NCI-H2227 treated with DMSO at 0.1 percent for 48 hours (cell line): ENCODE measurements around the gene SLC25A34.

Experiments used
- DNase-seq: peaks from one replicate; lab custom pipeline; 2025; lab: John Stamatoyannopoulos, UW

The SLC25A34 gene

DNA sequence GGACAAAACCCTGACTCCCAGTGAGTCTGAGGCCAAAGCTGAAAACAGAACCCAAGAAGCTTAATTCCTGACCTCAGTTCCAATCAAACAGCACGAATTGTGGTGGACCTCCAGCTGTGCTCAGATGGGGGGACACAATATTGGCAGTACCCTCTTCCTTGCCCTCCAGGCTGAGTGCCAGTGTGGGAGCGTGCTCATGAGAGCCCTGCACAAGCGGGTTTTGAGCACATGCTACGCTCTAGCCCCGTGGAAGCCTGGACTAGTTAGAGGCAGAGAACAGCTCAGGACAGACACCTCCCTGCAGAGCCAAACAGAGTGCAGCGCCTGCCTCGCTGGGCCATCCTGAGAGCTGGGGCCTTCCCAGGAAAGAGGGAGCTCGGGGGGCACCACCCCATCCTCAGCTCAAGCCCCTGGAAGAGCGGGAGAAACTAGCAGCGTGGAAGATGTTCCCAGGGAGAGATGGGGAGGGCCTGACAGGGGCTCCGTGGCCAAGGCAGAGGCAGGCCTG is 2.8 kb upstream of the SLC25A34 start:
- no peak for DNase-seq

DNA sequence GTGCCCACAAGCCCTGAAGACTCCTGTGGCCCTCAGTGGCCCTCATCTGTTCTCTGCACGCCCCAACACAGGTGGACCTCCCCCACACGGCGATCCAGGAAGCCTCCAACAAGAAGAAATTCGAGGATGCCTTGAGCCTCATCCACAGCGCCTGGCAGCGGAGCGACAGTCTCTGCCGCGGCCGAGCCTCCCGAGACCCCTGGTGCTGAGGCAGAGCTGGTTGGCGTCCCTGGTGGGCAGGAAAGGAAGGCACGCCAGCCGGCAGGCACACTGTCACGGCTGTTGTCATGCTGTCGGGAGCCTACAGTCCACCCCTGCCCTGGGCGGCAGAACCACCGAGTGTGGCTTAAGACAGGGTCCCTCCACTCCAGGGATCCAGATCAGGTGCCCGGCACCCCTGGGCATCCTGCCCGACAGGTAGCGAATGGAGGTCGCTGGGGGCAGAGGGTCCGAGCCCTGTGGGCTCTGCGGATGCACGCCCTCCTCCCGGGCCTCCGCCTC is 2.3 kb upstream of the SLC25A34 start:
- no peak for DNase-seq

DNA sequence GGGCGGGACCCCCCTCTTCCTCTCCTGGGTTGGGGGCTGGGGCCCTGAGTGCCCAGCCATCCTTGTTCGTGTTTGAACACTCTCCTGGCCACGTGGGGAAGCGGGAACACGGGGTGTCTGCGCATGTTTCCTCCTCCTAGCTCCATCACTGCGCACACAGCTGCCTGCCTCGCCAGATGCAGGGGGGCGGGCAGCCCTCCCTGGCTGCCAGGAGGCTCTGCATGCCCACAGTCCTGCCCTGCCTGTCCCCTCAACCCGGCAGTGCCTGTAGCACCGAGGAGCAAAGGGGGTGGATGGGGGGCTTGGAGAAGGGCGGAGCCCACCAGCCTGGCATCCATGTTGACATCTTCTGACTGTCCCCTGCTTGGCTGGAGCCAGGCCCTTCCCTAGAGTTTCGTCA is 1.8 kb upstream of the SLC25A34 start:
- no peak for DNase-seq

DNA sequence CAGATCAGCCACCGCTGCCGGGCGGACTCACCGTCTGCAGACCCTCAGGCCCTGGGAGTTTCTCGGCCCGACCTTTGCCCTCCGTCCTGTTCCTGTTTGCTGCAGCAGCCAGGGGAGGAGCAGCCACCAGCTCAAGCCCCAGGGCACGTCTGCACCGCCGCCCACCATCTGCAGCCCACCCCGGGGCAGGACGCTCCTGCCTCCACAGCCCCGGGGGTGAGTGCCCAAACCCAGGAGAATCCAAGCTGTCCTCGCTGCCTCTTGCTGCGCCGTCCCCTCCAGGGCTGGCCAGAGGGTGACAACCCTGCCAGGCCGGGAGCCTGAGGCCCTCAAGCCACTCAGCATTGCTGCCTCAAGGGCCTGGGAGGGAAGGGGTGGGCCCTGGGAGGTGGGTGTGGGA is 1.2 kb upstream of the SLC25A34 start:
- no peak for DNase-seq

DNA sequence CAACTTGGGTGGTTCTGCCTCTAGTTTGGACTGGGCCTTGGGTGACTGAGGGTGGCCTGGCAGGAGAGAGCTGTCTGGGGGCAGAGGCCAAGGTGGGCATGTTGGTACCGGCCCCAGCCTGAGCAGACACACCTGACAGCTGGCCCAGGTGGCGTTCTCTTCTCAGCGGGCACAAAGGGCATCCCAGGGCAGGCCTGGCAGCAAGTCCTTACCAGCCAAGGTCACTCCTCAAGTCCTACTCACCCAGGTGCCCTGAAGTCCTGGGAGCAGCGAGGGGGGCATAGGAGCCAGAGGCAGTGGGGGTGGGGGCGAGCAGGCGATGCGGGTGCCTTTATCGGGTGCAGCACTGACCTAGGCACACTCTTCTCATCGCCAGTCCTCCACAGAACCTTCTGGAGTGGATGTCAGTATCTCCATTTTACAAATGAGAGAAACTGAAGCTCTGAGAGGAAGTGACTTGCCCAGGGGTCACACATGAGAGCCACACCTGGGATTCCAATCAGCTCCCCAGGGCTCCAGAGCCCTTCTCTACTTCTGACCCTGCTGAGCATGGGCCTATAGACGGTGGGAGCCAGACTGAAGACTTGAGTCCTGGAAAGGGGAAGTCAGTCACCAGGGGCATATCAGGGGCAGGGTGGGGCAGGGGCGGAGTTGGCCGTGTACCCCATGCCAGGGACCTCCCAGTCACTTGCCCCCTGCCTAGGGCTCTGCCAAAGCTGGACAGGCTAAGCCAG is 587 bp upstream of the SLC25A34 start:
- DNase-seq: no peak

DNA sequence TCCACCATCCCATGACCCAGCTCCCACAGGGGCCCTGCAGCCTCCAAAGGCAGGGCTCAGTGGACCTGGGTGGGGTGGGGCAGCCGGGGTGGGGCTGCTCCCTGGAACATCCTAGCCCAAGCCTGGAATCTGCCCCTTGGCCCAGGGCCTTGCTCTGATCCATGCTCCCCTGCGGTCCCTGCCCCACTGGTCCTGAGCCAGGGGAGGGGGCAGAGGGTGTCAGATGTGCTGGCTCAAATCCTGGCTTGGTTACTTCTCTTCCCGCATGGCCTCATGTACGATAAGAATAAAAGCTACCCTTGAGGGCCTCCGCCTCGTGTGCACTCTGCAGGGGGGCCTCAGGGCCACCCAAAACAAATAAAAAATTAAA is 819 bp downstream of the SLC25A34 start:
- DNase-seq: no peak

DNA sequence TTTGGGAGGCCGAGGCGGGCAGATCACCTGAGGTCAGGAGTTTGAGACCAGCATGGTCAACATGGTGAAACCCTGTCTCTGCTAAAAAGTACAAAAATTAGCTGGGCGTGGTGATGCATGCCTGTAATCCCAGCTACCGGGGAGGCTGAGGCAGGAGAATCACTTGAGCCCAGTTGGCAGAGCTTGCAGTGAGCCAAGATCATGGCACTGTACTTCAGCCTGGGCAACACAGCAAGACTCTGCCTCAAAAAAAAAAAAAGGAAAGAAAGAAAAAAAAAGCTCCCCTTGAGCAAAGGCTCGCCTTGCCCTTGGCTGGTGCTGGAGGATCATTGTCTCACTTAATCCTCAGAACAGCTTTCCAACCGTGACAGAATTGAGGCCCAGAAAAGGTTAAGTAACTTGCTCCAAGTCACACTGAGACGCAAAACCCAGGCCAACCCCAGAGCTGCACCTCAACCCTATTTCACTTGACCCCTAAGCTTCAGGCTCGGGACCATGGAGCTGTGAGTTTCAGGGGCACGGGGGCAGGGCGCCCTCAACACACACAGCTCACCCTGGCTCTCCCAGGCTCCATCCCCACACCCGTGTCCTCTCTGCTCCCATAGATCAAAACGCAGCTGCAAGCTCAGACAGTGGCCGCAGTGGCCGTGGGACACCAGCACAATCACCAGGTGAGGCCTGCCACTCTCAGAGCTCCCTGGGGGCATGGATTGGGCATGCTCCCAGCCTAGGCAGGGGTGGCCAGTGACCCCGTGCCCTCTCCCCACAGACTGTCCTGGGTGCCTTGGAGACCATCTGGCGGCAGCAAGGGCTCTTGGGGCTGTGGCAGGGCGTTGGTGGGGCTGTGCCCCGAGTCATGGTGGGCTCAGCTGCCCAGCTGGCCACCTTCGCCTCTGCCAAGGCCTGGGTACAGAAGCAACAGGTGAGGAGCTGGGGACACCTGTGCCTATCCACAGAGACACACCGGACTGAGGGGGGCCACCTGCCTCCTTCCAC is 1.6 kb downstream of the SLC25A34 start:
- no peak for DNase-seq

DNA sequence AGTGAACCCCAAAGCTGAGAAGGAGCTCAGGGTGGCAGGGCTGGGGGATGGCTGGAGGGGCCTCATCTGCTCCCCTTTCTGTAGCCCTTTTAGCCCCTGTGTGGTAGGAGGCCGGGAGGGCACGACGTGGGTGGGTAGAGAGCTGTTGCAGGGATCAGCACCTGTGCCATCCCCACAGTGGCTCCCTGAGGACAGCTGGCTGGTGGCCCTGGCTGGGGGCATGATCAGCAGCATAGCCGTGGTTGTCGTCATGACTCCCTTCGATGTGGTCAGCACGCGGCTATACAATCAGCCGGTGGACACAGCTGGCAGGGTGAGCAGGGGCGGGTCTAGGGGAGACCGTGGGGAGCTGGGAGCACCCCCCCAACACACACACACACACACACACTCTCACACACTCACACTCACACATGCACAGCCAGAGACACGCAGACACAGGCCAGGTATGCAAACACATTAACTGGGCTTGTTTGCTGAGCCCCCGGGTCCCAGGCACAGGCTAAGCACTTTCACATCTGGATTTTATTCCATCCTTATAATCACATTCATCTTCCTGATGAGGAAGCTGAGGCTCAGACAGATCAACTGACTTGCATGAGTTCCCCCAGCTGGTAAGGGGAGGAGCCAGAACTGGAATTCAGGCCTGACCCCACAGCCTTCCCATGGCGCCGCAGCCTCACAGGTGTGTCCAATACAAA is 2.5 kb downstream of the SLC25A34 start:
- no peak for DNase-seq

DNA sequence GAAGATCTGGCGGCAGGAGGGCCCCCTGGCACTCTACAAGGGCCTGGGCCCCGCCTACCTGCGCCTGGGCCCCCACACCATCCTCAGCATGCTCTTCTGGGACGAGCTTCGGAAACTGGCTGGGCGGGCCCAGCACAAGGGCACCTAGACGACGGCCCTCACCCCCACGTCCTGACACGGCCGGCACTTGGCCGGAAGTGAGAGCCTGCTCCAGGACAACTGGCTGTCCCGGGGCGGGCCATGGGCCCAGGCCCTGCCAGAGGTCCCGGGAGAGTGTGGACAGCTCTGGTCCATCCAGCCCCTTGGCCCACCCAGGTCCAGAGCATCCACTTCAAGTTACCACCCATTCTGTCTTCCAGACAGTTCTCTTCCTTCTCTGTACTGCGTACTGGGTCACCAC is 3.2 kb downstream of the SLC25A34 start:
- DNase-seq: no peak

DNA sequence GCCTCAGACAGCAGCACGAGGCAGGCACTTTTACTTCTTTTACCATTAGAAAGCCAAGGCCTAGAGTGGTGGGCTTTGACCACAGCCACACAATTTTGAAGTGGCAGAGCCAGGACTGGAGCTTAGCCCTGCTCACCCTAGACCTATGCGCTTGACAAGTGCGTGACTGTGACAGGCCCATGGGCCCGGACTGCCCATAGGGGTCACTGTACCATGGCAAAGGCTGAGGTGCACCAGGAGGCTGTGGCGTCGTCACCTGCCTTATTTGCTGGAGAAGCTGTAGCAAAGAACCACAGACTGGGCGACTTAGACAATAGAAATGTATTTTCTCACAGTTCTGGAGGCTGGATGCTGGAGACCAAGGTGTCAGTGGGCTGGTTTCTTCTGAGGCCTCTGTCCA is 3.7 kb downstream of the SLC25A34 start:
- no peak for DNase-seq

DNA sequence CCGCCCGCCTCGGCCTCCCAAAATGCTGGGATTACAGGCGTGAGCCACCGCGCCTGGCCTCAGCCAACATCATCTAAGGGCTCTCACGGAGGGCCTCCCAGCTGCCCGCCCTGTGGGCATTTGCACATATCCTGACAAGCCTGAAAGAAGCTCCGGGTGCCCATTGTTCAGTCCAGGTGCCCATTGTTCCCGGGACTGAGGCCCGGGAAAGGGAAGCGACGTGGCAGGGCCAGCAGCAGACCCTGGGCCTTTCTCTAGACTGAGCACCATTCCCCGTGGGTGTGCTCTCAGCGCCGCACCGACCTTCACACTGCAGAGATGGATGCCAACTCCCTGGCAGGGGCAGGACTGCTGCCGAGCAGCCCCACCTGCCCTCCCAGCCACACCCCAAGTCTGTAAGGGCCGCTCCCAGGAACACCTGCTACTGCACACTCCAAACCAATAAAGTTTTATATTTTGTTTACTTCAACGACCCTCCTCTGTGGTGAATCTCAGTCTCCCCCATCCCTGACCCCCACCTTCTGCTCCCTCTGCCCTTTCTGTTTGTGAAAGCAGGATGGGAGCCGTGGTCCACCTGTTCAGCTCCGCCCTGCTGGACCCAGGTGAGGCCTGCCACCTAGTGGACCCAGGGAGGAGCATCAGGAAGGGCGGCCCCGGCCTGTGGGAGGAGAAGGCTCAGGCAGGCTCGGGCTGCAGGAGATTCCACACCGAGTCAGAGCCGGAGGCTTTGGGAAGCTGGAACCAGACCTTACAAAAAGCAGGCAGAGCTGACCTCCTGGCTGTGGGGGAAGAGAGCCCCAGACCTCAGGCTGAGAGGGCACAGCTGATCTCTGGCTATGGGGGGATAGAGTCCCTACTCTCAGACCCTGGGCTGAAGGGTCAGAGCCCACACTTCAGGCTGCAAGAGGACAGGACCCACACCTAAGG is 5.1 kb downstream of the SLC25A34 start:
- DNase-seq: peak; percentile 64

DNA sequence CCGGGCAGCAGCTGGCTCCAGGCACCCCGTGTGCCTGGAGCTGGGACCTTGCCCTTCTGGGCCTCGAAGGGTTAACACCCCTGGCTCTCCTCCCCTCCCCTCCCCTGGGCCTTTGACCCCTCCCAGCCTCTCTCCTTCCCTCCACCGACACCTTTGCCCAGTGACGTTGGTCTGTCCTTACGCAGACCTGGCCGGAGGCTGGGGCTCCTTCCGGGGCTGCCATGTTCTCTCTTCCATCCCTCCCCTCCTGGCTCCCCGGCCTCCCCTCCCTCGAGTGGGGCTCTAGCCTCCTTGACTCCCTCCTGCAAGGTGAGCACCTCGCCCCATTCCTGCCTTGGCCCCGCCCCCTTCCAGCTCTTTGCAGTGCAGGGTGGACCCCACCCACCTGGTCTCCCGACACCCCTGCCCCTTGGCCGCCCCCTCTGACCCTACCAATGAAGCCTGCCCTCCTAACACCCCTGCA is 6.3 kb downstream of the SLC25A34 start, which contains the start of gene TMEM82:
TSS of gene TMEM82 (plus strand) at position 161 of the 463 bp plus-strand sequence. CDS start at position 222, 61 bp downstream.
- DNase-seq: no peak

DNA sequence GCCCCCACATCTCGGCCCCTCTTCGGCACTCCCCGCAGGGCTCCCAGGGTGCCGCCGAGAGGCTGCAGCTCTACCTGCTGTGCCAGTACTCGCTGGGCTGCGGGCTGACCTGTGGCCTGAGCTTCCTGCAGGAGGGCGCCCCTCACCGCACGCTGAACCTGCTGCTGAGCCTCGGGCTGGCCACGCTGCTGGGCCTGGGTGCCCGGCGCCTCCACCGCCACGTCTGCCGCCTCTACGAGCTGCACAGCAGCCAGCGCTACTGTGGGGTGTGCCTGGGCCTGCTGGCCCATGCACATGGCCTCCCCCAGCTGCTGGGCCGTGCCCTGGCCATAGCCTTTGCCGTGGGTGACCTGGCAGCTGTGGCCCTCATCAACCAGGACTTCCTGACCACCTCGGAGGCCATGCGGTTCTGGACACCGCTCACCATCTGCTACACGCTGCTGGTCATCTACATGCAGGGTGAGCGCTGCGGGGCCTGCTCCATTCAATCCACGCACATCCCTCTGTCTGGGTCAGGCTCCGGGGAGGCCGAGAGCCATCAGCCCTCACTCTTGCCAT is 8.1 kb downstream of the SLC25A34 start:
- no peak for DNase-seq

DNA sequence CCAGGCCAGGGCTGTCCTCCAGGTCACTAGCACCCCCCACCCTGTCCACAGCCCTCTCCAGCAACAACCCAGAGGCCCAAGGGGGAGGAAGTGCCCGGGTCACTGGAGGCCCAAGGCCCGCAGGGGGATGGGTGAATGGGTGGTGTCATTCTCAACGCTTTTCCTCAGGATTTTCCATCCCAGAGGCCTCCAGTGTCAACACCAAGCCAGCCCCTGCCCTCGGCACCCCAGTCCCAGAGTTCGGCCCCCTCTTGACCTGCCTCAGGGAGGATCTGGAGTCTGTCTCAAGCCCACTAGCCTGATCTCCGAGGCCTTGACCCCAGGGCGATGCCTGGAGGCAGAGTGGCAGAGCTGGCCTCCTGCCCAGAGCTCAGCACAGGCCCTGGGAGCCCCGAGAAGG is 11.3 kb downstream of the SLC25A34 start:
- no peak for DNase-seq

DNA sequence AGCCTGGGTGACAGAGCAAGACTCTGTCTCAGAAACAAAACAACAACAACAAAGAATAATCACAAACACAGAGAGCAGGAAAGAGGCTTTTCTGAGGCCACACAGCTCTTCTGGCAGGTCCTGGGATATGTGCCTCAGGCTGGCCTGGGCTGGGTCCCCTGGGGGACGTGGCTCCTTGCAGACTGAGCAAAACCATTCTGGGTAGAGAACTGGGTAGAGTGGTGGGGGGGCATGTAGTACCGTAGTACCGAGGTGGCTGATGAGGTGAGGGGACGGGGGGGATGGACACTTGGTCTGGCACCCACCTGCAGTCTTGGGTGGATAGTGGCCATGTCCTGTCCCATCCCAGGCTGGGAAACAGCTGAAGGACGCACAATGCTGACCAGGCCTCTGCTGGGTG is 12.2 kb downstream of the SLC25A34 start:
- no peak for DNase-seq

DNA sequence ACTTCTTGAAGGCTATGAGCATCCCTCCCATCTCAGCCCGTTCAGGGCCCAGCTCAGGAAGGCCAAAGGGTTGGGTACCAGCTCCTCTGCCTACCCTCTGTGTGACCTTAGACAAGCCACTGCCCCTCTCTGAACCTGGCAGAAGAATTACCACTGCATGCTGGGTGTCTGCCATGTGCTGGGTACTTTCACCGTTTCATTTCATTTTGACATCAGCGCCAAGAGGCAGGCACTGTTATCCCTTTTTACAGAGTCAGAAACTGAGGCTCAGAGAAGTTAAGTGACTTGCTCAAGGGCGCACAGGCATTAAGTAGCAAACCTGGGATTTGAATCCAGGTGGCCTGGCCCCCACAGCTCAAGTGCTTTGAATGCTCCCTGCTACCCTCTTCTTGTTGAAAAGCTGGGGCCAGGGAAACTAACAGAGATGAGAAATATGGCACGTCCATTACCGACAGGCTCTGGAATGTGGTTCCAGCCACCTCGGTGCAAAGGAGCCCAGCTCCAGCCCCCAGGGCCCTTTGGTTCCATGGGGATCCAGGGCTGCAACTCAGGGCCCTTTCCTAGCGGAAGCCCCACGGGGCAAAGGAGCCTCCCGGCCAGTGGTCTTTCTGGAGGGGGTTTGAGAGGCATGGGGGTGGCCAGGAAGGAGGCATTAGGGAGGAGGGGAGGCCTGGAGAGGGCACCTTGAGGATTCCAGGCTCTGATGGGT is 12.8 kb downstream of the SLC25A34 start:
- DNase-seq: no peak

DNA sequence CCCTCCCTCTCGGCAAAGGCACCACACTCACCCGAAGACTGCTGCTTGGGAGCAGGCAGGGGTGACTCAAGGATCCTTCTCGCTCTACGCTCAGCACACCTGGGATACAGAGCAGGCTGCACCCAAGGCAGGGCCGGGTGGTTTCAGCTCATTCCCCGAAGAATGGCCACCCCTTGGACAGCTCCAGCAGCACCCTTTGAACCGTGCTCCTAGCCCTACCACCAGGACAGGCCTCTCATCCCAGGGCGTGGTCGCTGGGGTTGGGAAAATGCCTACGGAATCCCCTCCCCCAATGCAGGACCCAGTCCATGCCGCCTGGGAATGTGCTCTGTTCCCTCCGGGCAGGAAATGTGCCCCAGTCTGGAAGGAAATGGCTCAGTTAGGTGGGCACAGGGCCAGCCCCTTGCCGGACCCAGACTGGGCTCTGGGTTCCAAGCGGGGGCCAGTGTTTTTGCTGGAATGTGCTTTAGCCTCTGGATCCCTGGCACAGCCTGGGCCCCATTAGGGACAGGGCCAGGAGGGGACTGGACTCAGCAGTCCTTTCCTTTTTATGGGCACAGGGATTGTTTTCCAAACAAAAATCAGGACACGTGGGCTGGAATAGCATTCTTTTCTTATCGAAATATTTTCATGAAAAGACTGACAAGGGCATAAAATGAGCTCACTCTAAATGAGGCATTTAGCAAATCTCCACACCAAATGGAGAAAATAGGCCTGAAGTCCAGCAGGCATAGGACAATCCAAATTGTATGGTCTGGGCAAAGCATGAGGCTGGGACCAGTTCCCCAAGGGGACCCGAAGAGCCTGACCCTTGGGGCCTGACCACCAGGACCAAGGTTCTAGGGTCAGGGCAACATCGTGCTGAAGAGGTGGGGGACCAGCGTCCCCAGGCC is 13.6 kb downstream of the SLC25A34 start:
- DNase-seq: no peak

DNA sequence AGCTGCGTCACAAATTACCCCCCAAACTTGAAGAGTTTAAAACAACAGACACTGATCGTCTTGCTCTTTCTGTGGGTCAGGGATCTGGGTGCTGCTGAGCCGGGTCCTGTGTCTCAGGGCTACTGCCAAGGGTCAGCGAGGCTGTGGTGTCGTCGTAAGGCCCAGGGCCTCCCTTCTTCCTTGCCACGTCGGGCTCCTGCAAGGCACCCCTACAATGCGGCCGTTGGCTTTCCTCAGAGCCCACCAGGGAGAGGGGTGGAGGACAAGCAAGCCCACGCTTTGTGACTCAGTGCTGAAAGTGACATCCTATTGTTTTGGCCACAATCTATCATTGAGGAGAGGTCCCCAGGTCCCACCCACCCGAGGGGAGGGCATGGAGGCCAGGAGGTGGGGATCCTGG is 14.9 kb downstream of the SLC25A34 start:
- DNase-seq: no peak

DNA sequence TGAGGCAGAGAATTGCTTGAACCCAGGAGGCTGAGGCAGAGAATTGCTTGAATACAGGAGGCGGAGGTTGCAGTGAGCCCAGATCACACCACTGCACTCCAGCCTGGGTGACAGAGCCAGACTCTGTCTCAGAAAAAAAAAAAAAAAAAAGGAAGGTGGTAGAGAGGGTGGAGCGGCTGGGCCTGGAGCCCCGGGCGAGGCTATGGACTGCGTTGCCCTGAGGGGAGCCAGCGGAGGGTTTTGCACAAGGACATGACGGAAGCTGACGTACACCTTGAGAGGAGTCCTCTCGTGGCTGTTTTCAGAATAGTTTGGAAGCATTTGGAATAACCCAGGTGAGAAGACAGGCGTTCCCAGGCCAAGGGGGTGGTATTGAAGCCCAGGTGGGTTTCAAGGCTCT is 15.7 kb downstream of the SLC25A34 start:
- DNase-seq: no peak
